HG02798 (cell line): ENCODE data around the gene MSMB.
"Not testable (repeated sequence)": the region's sequence is repeated elsewhere in the genome, so short reads cannot be mapped to it uniquely, and the experiment has no call there.

Experiments used
- ATAC-seq: cut with Tn5 transposase; IDR thresholded peaks from one replicate; pipeline ENCODE4 v1.9.1; 2021; ENCODE audit warnings: mild to moderate bottlenecking; ENCODE audit not compliant: unreplicated experiment, poor library complexity

Gene MSMB

DNA sequence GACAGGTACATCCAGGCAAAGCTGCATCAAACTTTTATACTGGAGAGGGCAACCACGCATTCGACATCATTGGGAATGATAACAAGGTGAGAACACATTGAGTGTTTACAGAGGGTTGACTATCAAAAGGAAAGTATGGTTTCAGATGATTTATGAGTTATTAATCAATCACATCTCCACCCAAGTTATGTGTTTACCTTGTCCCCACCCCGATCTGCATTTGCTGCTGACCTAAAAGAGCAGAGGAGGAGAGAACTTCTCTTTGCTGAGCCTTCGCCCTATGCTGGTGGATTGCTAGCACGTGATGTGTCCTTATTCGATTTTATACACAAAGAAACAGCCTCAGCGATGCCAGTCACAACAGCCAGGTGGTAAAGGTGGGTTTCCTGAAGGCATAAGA lies at the start of gene MSMB:
Gene MSMB (minus strand): TSS at position 9 of the 400 bp plus-strand sequence. CDS start 32 bp downstream, outside the sequence.
- ATAC-seq, result no peak

DNA sequence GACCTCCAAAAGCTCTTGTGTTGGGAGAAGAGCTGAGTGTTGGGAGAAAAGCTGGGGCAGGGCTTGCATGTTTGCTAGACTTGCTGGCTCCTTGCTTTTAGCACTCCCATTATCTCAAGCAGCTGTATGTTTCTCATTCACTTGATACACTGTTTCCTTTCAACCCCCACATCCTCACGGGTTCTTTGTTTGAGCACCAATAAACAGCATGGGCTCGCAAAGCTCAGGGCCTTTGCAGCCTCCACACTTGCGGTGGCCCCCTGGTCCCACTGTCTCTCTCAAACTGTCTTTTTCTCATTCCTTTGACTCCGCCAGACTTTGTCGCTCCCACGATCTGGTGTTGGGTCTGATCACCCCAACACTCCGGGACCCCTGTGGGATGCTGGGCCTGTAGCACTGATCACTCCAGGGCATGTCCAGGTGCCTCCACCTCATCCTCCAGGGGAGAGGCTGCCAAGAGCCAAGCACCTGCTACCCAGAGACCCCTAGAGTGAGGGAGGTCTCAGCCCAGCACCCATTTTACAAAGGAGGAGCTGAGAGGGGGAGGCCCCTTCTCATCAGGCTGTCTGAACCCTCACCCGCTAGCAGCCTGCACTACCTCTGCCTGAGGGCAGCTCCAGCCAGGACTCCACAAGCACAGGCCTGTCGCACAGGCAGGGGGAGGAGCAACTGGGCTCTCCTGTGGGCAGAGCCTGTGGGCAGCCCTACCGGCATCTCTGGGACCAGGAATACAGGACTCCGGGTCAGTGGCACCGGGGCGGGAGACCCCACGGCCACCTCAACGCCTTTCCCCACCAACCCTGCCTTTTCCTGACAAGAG lies 49.1 kb upstream of the MSMB start:
- no peak for ATAC-seq

GRCh38 chr10:46094197-46094500 lies 48.1 kb upstream of the MSMB start:
- ATAC-seq, result no peak

DNA sequence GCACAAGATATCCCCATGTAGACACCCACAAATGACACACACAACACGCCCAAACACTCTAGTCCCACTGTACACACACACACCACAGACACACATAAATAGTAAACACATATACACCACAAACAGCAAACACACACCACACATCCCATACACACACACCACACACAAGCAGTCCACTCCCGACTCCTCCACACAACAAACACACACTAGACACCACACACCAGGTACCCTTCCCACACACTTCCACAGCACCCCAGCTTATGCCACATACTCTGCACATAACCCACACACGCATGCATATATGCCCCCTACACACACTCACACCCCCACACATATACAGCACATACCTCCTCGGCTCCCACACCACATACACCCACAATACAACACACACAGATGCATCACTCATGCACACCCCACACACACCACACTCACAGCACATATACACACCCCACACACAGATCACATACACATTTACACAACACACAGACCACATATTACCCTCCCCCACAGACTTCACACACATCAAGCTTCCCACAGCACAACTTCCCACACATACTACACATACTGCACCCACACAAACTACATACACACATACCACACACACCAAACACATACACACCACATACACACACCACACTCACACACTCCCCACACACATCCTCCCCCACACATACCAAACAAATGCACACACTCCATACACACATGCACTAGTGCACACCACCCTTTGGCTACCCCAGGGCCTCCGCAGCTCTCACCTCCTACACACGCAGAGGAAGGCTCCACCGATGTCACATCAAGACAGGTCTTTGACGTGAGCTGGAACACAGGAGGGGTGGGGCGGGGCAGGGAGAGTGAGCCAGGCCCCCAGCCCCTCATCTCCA lies 47.5 kb upstream of the MSMB start:
- not testable (repeated sequence) for ATAC-seq

DNA sequence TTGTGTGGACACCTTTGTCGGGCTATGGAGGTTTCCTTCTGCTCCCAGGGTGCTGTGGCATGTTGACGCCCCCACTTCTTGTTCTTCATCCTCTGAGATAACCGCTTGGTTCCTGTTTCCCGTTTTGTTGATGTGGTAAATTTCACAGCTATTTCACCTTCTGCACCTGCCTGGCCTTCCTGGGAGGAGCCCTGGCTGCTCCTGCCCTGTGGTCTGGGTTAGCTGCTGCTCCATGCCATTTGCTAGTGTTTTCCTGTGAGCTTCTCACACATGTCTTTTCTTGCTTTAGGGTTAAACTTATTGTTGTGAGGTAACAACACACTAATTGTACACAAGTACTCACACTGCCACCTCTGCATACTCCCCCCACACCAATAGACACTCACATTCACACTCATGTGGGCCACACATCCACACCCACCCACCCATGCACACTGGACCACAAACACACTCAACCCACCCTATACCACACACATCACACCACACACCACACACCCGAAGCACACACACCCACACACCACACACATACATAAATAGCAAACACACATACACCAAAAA lies 46.5 kb upstream of the MSMB start:
- ATAC-seq, result no peak

- no peak for ATAC-seq
These were observed 45.9 kb upstream of the MSMB start for GRCh38 chr10:46091828-46092523.

- ATAC-seq, result no peak
These were observed 45.2 kb upstream of the MSMB start for GRCh38 chr10:46091080-46091827.

GRCh38 chr10:46090258-46090812 lies 44.3 kb upstream of the MSMB start:
- ATAC-seq, result no peak

GRCh38 chr10:46087381-46087780 lies 41.3 kb upstream of the MSMB start:
- ATAC-seq, result not testable (repeated sequence)

DNA sequence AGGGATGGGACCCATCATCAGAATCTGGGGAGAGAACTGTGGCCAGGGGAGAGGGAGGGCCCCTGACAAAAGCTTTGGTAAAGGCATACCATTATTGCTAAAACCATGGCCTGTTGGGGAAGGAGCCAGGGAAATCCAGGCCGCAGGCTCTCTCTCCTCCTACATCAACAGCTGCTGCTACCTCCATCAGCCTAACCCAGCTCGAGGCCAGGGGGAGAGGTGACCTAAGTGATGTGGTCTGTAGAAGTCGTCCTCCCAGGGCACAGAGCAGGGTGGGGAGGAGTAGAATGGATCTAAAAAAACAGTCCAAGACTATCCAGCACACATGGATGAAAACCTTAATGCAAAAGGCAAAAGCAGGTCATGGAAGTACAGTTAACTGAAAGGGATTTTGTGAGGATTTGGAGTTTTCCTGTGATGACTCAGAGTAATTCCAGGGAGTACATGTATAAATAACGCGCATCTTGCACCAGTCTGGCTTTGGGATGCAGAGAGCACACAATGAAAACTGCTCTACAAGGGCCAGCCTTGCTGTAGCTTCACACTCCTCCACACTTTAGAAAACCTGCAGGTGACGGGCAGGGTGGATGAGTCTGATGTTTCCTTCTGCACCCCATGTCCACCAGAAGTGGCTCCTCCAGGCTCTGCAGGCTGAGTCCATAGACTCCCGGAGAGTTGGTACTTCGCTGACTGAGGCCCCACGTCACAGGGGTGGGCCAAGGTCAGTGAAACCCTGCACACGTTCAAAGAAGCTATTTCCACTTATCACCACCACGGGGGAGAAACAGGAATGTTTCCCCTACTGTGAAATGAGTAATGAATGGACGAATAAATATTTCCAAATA lies 38.5 kb upstream of the MSMB start:
- ATAC-seq, result no peak

- ATAC-seq, result no peak
These were observed 34.8 kb upstream of the MSMB start for GRCh38 chr10:46080886-46081285.

GRCh38 chr10:46079831-46080585 lies 33.9 kb upstream of the MSMB start:
- ATAC-seq, result no peak

GRCh38 chr10:46077731-46078413 lies 31.8 kb upstream of the MSMB start:
- no peak for ATAC-seq

DNA sequence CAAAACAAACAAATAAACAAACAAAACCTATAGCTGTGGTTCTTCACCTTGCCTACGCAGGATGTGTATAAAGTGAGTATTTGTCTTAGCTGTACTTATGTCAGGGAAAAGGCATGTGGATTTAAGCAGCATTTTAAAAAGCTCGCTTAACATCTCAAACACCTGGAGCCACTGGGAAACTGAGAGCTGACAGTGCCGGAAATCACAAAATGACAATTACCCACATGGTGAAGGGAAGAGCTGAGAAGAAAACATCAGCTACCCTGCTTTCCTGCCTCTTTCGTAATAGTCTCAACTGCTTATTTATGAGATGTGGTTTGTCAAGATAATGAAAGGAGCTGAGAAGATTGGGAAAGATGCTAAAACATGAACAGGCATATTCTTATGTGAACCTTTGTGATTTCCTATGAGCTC lies 31.1 kb upstream of the MSMB start:
- ATAC-seq, result no peak

DNA sequence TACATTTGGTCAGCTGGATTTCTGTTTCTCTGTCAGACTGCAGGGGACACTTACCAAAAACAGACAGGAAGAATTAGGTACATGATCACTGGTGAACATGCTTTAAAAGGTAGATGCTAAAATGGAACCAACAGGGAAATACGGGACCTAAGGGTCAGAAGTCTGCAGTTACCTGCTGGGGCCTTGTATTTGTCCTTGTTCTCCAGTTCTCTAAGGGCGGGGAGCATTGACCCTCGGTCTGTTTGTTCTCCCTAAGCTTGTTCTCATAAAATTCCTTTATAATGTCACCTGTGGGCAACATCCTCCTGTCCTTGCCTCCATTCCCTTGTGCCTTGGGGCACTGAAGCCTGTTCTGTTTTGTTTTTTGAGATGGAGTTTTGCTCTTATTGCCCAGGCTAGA lies 29.8 kb upstream of the MSMB start:
- ATAC-seq, result no peak

GRCh38 chr10:46074196-46074946 lies 28.3 kb upstream of the MSMB start:
- no peak for ATAC-seq

- ATAC-seq, result no peak
These were observed 27.5 kb upstream of the MSMB start for GRCh38 chr10:46073564-46073963.
